NOMO-1 treated with dmso at 0.1 percent for 144 hours (cell line): ENCODE measurements around the gene EIF3D.
"Not testable (repeated sequence)": the region's sequence is repeated elsewhere in the genome, so short reads cannot be mapped to it uniquely, and the experiment has no call there.

Experiments used
- DNase-seq: peaks from one replicate; lab custom pipeline; 2025; ENCODE audit not compliant: unreplicated experiment; lab: John Stamatoyannopoulos, UW

EIF3D gene

GRCh38 chr22:36550701-36551495 is 21.9 kb upstream of the EIF3D start:
- DNase-seq, result no peak

GRCh38 chr22:36549033-36549432 is 20.1 kb upstream of the EIF3D start:
- no peak for DNase-seq

GRCh38 chr22:36548606-36549005 is 19.6 kb upstream of the EIF3D start:
- no peak for DNase-seq

- no peak for DNase-seq
Measured at GRCh38 chr22:36546932-36547331, 18.0 kb upstream of the EIF3D start.

- DNase-seq, result peak; percentile 72
Measured at GRCh38 chr22:36546092-36546804, 17.3 kb upstream of the EIF3D start.

GRCh38 chr22:36544107-36544620 is 15.2 kb upstream of the EIF3D start:
- no peak for DNase-seq

GRCh38 chr22:36541831-36542411 is 13.0 kb upstream of the EIF3D start:
- no peak for DNase-seq

GRCh38 chr22:36540867-36541642 is 12.1 kb upstream of the EIF3D start:
- no peak for DNase-seq

- DNase-seq, result no peak
Measured at GRCh38 chr22:36538529-36538928, 9.6 kb upstream of the EIF3D start.

- no peak for DNase-seq
Measured at GRCh38 chr22:36536717-36537116, 7.8 kb upstream of the EIF3D start.

GRCh38 chr22:36533320-36533719 is 4.4 kb upstream of the EIF3D start:
- not testable (repeated sequence) for DNase-seq

GRCh38 chr22:36532466-36532865 is 3.5 kb upstream of the EIF3D start:
- no peak for DNase-seq

GRCh38 chr22:36528341-36528740 is 625 bp downstream of the EIF3D start:
- DNase-seq, result no peak

- DNase-seq, result no peak
Measured at GRCh38 chr22:36522662-36523061, 6.3 kb downstream of the EIF3D start.

- no peak for DNase-seq
Measured at GRCh38 chr22:36520423-36520822, 8.5 kb downstream of the EIF3D start.

GRCh38 chr22:36519906-36520305 is 9.1 kb downstream of the EIF3D start:
- peak; percentile 20 for DNase-seq

- no peak for DNase-seq
Measured at GRCh38 chr22:36514766-36515165, 14.2 kb downstream of the EIF3D start.

- no peak for DNase-seq
Measured at GRCh38 chr22:36512991-36513390, 16.0 kb downstream of the EIF3D start.

- DNase-seq, result no peak
Measured at GRCh38 chr22:36512333-36512732, 16.6 kb downstream of the EIF3D start.

- DNase-seq, result no peak
Measured at GRCh38 chr22:36510966-36511881, 17.7 kb downstream of the EIF3D start.
